GM19239 (cell line): ENCODE data around the gene STARD10.
"Not testable (repeated sequence)": the region's sequence is repeated elsewhere in the genome, so short reads cannot be mapped to it uniquely, and the experiment has no call there.

Experiments used
- DNase-seq: peaks from one replicate; pipeline ENCODE4 v3.0.0; 2011; ENCODE audit warnings: low spot score; ENCODE audit not compliant: insufficient read length
- FAIRE-seq: peaks from 2 replicates; lab custom pipeline; 2011; peaks lifted over from hg19 to GRCh38; lab: Jason Lieb, UNC

STARD10 gene, protein sequence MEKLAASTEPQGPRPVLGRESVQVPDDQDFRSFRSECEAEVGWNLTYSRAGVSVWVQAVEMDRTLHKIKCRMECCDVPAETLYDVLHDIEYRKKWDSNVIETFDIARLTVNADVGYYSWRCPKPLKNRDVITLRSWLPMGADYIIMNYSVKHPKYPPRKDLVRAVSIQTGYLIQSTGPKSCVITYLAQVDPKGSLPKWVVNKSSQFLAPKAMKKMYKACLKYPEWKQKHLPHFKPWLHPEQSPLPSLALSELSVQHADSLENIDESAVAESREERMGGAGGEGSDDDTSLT

DNA sequence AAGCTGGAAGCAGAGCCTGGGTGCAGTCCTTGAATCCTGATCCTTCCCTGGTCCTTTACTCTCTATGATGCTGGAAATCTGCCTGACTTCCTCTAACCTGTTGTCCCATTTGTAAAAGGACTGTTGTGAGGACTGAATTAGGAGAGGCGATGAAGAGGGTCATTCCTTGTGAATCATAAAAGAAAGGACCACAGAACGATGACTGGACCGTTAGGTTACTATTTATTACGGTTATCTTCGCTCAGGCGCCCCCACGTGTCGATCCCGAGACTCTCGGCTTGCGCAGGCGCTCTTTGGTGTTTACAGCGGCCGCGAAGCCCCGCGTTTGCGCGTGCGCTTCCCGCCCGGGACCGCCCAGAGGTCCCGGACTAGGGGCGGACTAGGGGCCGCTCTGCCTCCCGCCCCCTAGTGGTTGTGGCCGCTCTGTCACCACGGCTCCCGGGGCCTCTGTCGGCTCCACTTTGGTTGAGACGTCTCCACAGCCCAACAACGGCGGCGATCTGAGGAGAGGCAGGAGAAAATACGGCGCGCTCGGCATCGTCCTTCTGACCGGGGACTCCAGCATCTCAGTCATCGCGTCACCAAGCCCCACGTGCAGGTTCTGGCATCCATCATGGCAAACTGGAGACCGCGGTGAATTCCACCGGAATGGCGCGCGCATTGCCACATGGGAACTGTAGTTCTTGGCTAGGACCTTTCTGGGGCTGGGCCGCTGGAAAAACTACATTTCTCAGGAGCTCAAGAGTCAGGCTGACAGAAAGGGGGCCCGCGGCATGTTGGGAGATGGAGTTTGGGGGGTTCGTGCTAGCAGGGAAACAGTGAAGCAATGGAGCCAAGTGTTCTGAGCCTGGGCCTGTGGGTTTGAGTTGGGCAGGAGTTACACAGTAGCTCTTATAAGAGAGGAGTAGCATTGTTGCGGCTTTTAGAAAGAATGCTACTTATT lies at the start of gene STARD10:
Gene STARD10, minus strand, starts transcription at position 623 of the 943 bp plus-strand sequence. CDS start 12,866 bp downstream, outside the sequence.
- peak; percentile 99 for FAIRE-seq
- DNase-seq, result peak; percentile 85

DNA sequence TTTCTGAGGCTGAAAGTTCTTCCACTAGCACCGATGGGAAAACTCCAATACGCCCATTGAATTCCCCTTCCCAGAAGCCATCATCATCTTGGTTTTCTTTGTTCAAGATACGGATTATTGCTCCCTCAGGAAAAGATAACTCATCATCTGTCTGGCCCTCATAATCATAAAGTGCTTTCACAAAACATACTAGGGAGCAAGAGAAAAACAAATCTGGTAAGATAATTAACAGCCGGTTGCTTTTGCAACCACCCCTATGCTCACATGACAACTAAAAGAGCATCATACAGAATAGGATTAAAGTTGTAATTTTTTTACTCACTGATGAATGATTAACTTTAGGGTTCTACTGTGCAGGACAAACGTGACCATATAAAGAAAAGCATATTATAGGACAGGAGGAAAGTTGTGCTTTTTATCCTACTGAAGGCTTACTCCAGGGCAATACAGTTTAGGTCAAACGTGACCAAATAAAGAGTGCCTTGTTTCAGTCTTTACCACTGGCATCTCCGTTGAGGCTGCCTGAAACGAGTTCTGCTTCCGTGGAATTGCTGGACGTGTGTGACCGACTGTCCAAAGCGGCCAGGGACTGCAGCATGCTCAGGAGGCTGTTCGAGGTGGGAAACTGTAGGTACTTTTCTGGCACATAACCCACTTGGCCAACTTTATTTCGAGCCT lies 48.9 kb upstream of the STARD10 start:
- DNase-seq (no peak), FAIRE-seq (no peak)

DNA sequence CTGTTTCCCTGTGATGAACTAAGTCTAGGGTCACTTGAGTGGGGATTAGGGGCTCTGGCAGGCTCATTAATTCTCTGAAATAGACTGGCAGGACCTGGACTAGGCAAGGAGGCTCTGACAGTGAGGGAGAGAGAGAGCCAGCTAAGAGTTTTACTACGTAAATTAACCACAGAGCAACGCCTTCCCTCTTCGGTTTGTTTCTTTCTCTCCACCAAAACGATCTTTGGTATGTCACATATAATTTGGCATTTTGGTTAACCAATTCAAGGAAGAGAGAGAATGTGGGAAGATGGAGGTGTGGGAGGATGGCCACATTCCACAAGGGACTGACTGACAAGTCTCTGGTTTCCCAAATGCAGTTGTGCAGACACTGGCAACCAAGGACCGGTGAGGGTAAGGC lies 48.3 kb upstream of the STARD10 start:
- no peak for FAIRE-seq
- DNase-seq, result no peak

DNA sequence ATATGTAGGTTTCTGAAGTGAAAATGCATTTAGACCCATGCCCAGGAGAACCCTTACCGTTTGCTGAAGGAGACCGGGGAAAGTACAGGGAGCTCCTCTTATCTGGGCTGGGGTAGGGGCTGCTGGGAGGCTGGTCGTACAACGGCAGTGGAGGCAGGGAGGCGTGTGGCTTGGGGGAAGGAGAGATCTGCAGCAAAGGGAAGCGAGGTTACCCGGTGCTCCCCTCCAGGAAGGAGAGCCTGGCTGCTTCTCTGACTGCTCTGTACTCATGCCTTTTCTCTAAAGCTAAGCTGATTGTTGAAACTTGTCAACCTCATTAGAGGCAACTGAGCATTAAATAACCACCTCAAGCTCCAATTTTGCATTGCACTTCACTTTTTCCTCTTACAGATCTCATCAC lies 47.5 kb upstream of the STARD10 start:
- no peak for FAIRE-seq

DNA sequence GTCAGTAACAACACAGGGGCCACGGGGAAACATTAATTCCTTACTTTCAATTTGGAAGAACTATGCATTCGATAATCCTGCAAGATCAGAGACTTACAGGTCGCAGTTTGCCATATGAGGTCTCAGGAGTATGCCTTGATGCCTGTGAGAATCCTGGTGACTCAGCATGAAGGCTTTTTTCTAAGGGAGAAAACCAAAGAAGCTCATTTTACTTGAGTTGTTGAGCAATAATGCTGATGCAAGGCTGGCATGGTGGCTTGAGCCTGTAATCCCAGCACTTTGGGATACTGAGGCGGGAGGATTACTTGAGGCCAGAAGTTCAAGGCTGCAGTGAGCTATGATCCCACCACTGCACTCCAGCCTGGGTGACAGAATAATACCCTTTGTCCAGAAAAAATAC lies 46.9 kb upstream of the STARD10 start:
- FAIRE-seq, result no peak
- DNase-seq, result no peak

More for the DNA sequence above, 47.5 kb upstream of the STARD10 start:
- DNase-seq, result no peak

DNA sequence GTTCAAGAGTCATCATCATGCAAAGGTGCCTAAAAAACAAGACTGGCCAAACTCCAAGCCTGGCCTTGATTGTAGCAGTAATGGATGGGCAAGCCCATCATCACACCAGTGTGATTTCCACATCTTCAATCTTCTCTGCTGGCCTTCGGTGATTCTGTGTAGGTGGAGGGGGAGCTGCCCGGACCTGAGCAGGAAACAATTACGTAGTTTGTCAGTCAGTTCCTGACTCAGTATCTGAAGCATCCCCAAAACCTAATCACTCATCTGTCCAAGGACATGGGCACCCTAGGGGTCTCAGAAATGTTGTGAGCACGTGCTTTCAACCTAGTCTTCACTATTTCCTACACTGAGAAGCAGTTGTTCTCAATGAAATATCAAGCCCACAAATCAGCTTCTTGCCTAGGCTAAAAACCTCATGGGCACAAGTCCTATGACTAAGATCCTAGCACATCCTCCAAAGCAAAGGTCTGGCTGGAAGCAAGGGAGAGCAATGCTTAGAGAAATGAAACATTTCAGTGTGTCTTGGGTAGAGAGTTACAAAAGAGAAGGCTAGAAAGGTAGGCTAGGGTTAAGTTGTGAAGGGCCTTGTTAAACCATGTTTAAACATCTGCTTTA lies 45.0 kb upstream of the STARD10 start:
- DNase-seq (no peak), FAIRE-seq (no peak)

DNA sequence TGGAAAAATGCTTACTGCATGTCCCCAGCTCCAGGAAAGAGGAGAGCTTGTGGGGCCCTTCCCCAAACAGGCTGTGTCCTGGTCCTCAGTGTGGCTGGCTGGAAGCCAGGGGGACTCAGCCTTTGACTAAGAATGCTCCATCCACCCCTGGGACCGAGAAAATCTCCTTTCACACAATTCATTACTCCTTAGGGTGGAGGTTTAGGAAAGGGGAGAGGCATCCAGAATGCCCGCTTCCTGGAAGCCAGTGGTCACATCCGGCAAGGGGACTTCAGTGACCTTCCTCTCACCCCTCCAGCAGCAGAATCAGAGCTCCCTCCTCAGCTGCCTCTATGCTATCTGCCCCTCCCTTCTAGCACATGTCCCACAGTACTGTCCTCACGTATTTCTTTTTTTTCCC lies 42.3 kb upstream of the STARD10 start:
- no peak for DNase-seq
- no peak for FAIRE-seq

DNA sequence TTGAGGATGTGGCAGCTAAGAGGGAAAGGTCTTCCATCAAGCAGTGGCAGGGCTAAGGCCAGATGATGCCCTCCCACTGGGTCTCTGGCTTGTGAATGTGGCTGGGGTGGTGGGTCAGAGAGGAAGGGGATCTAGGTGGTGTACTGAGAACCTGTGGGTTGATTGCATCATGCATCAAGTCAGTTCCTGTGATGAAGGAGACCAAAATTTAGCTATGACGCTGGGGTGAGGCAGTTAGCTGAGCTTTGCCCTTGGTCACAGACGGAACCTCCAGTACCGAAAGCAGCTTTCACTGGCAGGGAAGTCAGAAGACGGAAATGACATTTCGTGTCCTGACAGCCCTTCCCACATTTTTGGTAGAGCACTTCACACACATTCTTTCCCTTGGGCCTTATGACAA lies 41.1 kb upstream of the STARD10 start:
- DNase-seq, result no peak
- no peak for FAIRE-seq

DNA sequence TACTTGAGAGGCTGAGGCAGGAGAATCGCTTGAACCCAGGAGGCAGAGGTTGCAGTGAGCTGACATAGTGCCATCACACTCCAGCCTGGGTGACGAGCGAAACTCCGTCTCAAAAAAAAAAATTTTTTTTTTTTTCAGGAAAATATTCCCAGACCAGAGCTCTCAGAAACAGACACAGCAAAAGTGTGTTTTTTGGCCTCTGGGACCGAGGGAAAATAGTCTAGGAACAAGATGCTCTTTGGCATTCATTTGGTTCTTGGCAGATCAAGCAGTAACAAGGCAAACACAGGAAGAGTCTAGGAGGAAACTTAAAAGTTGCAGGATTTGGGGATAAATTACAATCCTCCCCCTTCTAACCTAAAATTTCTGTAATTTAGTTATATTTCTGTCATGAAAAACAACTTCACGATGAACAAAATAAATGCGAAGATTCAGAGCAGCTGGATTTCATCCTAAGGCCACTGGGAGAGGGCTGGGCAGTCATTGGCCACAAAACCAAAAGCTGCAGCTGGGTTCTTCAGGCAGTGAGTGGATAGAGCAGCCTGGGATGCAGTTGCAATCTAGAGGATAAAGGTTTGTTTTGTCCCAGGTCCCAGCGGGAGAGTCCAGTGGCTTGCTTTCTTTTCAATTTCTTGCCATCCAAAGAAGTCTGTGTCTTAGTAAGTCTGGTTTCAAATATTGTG lies 40.1 kb upstream of the STARD10 start:
- DNase-seq (no peak), FAIRE-seq (no peak)

DNA sequence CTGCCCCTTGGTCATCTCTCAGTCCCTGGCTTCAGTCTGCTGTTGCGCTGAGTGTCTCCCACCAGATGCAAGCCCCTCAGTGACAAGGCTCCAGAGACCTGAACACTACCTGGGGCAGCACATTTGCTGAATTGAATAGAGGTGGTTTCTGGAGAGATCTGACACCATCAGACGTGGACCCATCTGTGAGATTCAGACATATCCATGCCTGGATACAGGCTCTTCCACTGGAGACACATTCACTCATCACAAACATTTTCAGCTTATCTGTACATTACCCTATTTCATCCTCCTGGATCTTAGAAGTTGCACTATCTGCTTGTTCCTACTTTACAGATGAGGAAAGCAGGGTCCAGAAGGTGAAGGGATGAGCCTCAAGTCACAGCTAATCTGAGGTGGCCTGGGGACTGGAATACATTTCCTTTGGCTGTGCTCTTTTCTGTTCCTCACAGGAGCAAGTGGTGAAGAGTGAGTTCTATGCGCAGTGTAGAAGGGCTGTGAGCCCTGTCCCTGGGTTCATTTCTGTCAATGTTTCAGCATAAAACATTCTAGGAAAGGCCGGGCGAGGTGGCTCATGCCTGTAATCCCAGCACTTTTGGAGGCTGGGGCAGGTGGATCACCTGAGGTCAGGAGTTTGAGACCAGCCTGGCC lies 39.4 kb upstream of the STARD10 start:
- DNase-seq (no peak), FAIRE-seq (no peak)

DNA sequence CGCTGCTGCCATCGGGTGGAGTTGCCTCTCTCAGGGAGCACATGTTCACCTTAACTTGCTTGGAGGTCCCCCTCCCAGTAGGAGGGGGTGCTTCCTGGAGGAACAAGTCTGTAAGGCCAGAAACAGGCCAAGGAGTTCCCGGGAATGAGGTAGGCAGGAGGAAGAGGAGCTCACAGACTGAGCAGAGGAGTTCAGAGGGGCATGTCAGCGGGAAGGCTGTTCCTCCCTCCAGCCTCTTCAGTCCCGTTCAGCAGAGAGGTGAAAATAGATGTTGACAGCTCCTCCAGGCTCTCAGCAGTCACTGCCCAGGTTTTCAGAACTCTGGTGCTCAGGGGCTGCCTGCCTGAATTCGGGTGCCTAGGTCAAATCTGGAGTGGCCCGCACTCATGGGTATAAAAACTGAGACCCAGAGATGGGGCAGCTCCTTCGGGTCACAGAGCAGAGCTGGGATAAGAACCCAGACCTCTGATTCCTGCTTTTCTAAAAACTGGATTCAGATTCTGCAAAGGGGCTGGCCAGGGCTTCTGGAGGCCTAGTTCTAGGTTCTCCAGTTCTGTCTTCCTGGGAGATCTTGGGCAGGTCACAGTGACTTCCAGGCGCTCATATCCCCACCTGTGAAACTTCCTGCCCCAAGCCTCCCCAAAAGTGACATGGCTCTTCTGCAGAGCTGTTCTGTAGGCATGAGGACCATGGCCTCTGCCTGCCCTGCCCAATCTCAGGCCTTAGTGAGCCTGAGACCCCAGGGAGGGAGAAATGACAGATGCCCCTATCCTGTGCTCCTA lies 38.6 kb upstream of the STARD10 start:
- DNase-seq, result no peak
- no peak for FAIRE-seq

DNA sequence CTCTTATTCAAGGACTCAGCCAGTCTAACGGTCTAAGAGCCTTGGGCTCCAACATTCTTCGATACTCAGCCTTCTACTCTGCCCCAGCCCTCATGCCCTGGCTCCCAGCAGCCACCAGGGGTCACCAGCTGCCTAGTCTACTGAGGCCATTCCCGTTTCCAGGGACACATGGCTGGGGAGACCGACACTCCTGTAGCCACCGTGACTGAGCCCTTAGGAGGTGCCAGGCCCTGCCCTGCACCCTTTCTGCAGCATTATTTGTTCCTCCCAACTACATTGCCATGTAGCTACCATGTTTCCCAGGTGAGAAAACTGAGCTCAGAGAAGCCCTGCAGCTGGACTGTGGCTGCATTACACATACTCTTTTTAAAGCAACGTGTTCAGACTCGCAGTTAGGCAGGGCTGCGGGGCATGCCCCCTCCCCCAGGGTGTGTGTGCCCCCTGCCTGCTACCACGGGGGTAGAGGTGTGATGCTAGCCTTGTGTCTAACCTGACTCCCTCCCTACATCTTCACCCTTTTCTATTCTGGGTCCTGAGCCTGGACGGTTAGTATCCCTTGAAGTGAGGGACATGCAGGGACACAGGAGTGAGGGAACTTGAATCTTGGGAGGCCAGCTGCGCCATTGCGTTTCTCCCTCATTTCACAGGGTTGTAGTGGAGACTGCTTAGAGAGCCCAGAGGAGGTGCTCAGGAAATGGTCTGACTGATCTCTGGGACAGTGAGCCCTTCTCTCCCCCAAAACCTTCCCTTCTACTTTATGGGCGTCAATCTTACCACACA lies 37.9 kb upstream of the STARD10 start:
- FAIRE-seq (peak; percentile 92), DNase-seq (no peak)

DNA sequence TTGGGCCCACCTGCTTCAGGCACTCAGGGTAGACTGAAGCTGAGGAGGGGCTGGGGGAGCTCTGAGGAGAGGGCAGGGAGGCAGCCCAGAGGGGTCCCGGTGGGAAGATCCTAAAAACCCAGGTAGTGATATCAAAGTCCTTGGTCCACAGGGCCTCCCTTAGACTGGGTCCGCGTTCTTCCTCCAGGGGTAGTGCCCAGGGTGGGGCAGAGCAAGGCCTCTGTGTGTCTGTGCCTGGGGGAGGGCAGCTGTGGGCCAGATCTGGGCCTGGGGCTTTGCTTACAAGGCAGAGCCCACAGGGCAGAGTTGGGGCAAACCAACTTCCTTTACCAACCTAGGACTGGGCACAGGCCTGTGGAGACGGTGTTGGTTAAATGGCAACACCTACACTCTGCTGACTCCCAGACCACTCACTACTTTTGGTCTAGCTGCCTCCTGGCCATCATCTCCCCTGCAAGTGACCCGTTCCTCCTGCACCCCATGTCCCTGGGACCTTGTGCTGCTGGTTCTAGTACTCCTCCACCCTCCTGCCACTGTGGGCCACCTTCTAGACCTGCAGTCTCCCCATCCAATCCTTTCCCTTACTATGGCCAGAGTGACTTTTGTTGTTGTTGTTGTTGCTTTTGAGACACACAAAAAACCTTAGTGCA lies 36.2 kb upstream of the STARD10 start:
- FAIRE-seq, result no peak

DNA sequence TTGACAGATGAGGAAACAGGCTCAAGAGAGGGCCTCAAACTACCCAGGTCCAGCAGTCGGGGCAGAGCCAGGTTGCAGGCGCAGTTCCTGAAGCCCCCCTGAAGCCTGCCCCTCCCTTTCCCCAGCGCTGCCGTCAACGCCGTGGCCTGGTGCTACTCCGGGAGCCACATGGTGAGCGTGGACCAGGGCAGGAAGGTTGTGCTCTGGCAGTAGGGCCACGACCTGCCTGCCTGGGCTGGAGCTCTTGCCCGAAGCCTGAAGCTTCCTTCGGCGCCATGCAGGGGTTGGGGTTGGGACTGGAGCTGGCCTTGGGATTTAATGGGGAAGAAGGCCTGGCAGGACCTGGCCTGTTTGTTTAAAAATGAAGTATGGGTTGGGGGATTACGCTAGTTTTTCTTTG lies 35.3 kb upstream of the STARD10 start:
- FAIRE-seq (no peak), DNase-seq (no peak)

More for the DNA sequence above, 36.2 kb upstream of the STARD10 start:
- no peak for DNase-seq

DNA sequence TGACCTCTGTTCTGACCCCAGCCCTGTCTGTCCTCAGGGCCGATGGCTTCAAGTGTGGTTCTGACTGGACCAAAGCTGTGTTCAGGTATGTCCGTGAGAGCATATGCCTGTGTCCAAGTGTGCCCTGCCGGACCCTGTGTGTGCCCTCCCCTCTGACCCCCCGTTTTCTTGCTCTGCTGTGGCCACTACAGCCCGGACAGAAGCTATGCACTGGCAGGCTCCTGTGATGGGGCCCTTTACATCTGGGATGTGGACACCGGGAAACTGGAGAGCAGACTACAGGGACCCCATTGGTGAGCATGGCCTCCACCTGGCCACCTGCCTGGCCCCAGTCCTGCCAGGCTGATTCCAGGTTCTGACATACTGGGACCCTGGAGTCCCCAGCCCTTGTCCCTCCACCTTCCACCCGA lies 34.9 kb upstream of the STARD10 start:
- DNase-seq, result no peak
- FAIRE-seq, result no peak

DNA sequence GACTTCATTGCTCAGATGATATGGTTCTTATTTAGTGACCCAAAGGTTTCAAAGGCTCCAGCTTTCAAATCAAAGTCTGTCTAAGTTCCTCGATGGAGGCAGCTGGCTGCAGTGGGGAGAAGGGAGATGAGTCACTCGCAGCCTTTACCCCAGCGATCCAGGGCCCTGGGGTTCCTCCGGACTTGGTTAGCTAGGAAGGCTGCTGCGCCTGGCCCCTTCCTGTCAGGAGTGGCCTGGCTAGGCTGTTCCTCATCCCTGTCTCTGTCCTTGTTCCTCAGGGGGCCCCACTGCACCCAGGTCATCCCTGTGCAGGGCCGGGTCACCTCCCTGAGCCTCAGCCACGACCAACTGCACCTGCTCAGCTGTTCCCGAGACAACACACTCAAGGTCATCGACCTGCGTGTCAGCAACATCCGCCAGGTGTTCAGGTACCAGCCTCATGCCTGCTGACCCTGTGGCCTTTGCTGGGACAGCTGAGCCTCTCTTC lies 34.3 kb upstream of the STARD10 start:
- no peak for FAIRE-seq
- DNase-seq, result no peak

DNA sequence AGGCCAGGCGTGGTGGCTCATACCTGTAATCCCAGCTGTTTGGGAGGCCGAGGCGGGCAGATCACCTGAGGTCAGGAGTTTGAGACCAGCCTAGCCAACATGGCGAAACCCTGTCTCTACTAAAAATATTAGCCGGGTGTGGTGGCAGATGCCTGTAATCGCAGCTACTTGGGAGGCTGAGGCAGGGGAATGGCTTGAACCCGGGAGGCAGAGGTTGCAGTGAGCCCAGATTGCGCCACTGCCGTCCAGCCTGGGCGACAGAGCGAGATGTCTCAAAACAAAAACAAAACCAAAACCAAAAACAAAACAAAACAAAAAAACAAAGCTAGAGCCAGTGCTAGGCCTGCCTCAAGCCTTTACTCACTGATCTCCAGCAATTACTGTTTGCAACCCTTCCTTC lies 33.8 kb upstream of the STARD10 start:
- not testable (repeated sequence) for FAIRE-seq, DNase-seq
